ENCODE data around the gene KIF26B. TPM values are rescaled to one million over a fixed set of nuclear protein-coding genes. Genes with fewer than 3 reads are reported as not detected.

KIF26B gene
- total RNA-seq = 3.8 TPM
- long read RNA-seq, partial matches to known transcripts = 3 of 3 reads
- long read RNA-seq, other reads (novel, unspliced or antisense) = 0 of 3 reads

- no peak for DNase-seq (ENCODE audit: missing footprints)
Measured at GRCh38 chr1:245154429-245155271, at the start of gene KIF26B. TSS of gene KIF26B (plus strand) at chr1:245154985. CDS start at chr1:245155425, 440 bp downstream.

GRCh38 chr1:245105042-245105441 is 49.7 kb upstream of the KIF26B start:
- intact Hi-C loops (cut with DNase I) = no loop called here
- DNase-seq (ENCODE audit: missing footprints) (no peak), ATAC-seq (no peak)

More at GRCh38 chr1:245154429-245155271, at the start of gene KIF26B:
- peak; percentile 32 for ATAC-seq
- intact Hi-C loops (cut with DNase I) = loop anchor here (5.0 to 10.0 kb wide), 3 partner anchors 650 to 1298 kb away; no protein-coding TSS in a partner anchor

- intact Hi-C loops (cut with DNase I) = no loop called here
- ATAC-seq = no peak
- no peak for DNase-seq (ENCODE audit: missing footprints)
Measured at GRCh38 chr1:245105815-245106410, 48.9 kb upstream of the KIF26B start.

- ATAC-seq (no peak), DNase-seq (ENCODE audit: missing footprints) (no peak)
- intact Hi-C loops (cut with DNase I) = no loop called here
Measured at GRCh38 chr1:245107776-245108114, 47.0 kb upstream of the KIF26B start.

GRCh38 chr1:245108246-245108645 is 46.5 kb upstream of the KIF26B start:
- ATAC-seq (no peak), DNase-seq (ENCODE audit: missing footprints) (no peak)
- intact Hi-C loops (cut with DNase I) = no loop called here

- no peak for DNase-seq (ENCODE audit: missing footprints)
- ATAC-seq = no peak
- intact Hi-C loops (cut with DNase I) = no loop called here
Measured at GRCh38 chr1:245108909-245109308, 45.9 kb upstream of the KIF26B start.

- intact Hi-C loops (cut with DNase I) = no loop called here
- no peak for ATAC-seq
- DNase-seq (ENCODE audit: missing footprints) = no peak
Measured at GRCh38 chr1:245110406-245110805, 44.4 kb upstream of the KIF26B start.

- ATAC-seq = no peak
- intact Hi-C loops (cut with DNase I) = no loop called here
- no peak for DNase-seq (ENCODE audit: missing footprints)
Measured at GRCh38 chr1:245111073-245111472, 43.7 kb upstream of the KIF26B start.

- no peak for DNase-seq (ENCODE audit: missing footprints)
- intact Hi-C loops (cut with DNase I) = no loop called here
- ATAC-seq = no peak
Measured at GRCh38 chr1:245113649-245114048, 41.1 kb upstream of the KIF26B start.

- intact Hi-C loops (cut with DNase I) = no loop called here
- ATAC-seq = no peak
- DNase-seq (ENCODE audit: missing footprints) = no peak
Measured at GRCh38 chr1:245116131-245116530, 38.7 kb upstream of the KIF26B start.

- intact Hi-C loops (cut with DNase I) = no loop called here
- ATAC-seq (no peak), DNase-seq (ENCODE audit: missing footprints) (no peak)
Measured at GRCh38 chr1:245116751-245117150, 38.0 kb upstream of the KIF26B start.

GRCh38 chr1:245118066-245118465 is 36.7 kb upstream of the KIF26B start:
- ATAC-seq (no peak), DNase-seq (ENCODE audit: missing footprints) (no peak)
- intact Hi-C loops (cut with DNase I) = no loop called here

GRCh38 chr1:245118806-245119205 is 36.0 kb upstream of the KIF26B start:
- ATAC-seq (no peak), DNase-seq (ENCODE audit: missing footprints) (no peak)
- intact Hi-C loops (cut with DNase I) = no loop called here

GRCh38 chr1:245121523-245121922 is 33.3 kb upstream of the KIF26B start:
- intact Hi-C loops (cut with DNase I) = no loop called here
- DNase-seq (ENCODE audit: missing footprints) (no peak), ATAC-seq (no peak)

GRCh38 chr1:245124241-245124640 is 30.5 kb upstream of the KIF26B start:
- intact Hi-C loops (cut with DNase I) = no loop called here
- ATAC-seq (no peak), DNase-seq (ENCODE audit: missing footprints) (no peak)

- intact Hi-C loops (cut with DNase I) = no loop called here
- ATAC-seq = no peak
- DNase-seq (ENCODE audit: missing footprints) = no peak
Measured at GRCh38 chr1:245124644-245125043, 30.1 kb upstream of the KIF26B start.

GRCh38 chr1:245126530-245126929 is 28.3 kb upstream of the KIF26B start:
- intact Hi-C loops (cut with DNase I) = no loop called here
- no peak for ATAC-seq
- DNase-seq (ENCODE audit: missing footprints) = no peak

GRCh38 chr1:245128381-245129101 is 26.2 kb upstream of the KIF26B start:
- intact Hi-C loops (cut with DNase I) = no loop called here
- ATAC-seq (no peak), DNase-seq (ENCODE audit: missing footprints) (no peak)

GRCh38 chr1:245129319-245130240 is 25.2 kb upstream of the KIF26B start:
- DNase-seq (ENCODE audit: missing footprints) = no peak
- intact Hi-C loops (cut with DNase I) = no loop called here
- ATAC-seq = no peak

Measured in Right ventricle myocardium inferior (tissue), 1 donor.